HepG2 (cell line): ENCODE results near the gene ZAR1L. TPM values are rescaled to one million over a fixed set of nuclear protein-coding genes. Genes with fewer than 3 reads are reported as not detected.

Source experiments
- EP300 ChIP-seq, 3 experiments: sonication (generic) in 1 of 3; formaldehyde crosslinking in 1 of 3; IDR thresholded peaks; 2 replicates each; pipeline versions ENCODE4 v1.5.1 to v1.6.1; 2011 to 2020; ENCODE audit warnings: low read depth in 2 of 3, low read length in 2 of 3, borderline replicate concordance in 1 of 3, improper control_type of control experiment in 1 of 3, mild to moderate bottlenecking in 1 of 3, missing genetic modification reagents in 1 of 3, moderate library complexity in 1 of 3
- HBP1 ChIP-seq: IDR thresholded peaks from 2 replicates; pipeline ENCODE4 v1.6.1; 2016; ENCODE audit warnings: low read depth, control low read depth
- MEIS1 ChIP-seq: sonication (generic); formaldehyde crosslinking; IDR thresholded peaks from 2 replicates; pipeline ENCODE4 v1.9.0; 2021; ENCODE audit warnings: mild to moderate bottlenecking, missing genetic modification reagents, moderate library complexity, borderline replicate concordance
- NCOR1 ChIP-seq: fragments of 200-600 bp; sonication (generic); IDR thresholded peaks from 2 replicates; pipeline ENCODE4 v1.7.0; 2017; ENCODE audit warnings: antibody characterized with exemption, low read length, borderline replicate concordance
- PAXIP1 ChIP-seq: sonication (generic); formaldehyde crosslinking; conservative IDR thresholded peaks from 2 replicates; pipeline ENCODE4 v1.4.0; 2020; ENCODE audit warnings: mild to moderate bottlenecking, missing genetic modification reagents, moderate library complexity
- PRPF4 ChIP-seq: fragments of 200-400 bp; formaldehyde crosslinking; IDR thresholded peaks from 2 replicates; pipeline ENCODE4 v1.6.1; 2016; ENCODE audit warnings: low read length, low read depth; ENCODE audit not compliant: poor library complexity, severe bottlenecking
- REXO4 ChIP-seq: sonication (generic); formaldehyde crosslinking; IDR thresholded peaks from 2 replicates; pipeline ENCODE4 v1.8.0; 2022; ENCODE audit warnings: missing genetic modification reagents, mild to moderate bottlenecking, borderline replicate concordance
- XBP1 ChIP-seq: sonication (generic); formaldehyde crosslinking; IDR thresholded peaks from 2 replicates; pipeline ENCODE4 v1.5.0; 2020; ENCODE audit warnings: missing genetic modification reagents
- ZNF20 ChIP-seq: sonication (generic); formaldehyde crosslinking; IDR thresholded peaks from 2 replicates; pipeline ENCODE4 v1.4.0; 2020; ENCODE audit warnings: mild to moderate bottlenecking, moderate library complexity, missing genetic modification reagents
- ZNF564 ChIP-seq: sonication (generic); formaldehyde crosslinking; IDR thresholded peaks from 2 replicates; pipeline ENCODE4 v1.8.1; 2023; ENCODE audit warnings: mild to moderate bottlenecking, missing genetic modification reagents
- ZNF660 ChIP-seq: sonication (generic); formaldehyde crosslinking; IDR thresholded peaks from 2 replicates; pipeline ENCODE4 v1.5.1; 2020; ENCODE audit warnings: mild to moderate bottlenecking, low read depth, missing genetic modification reagents, borderline replicate concordance
- ZSCAN12 ChIP-seq: sonication (generic); formaldehyde crosslinking; IDR thresholded peaks from 2 replicates; pipeline ENCODE4 v1.9.0; 2021; ENCODE audit warnings: mild to moderate bottlenecking, missing genetic modification reagents
- polyA plus RNA-seq, 8 experiments: library from polyadenylated mRNA; depleted of rRNA in 3 of 8; stranded (reverse) in 7 of 8; unstranded in 1 of 8; fragments of >200 nt; fragmentation: Illumina TruSeq in 4 of 8; extraction: Trizol in 4 of 8; gene quantifications; 2 replicates each; pipeline versions ENCODE4 v1.2.1 to v1.2.3, GENCODE V29; 2011 to 2016; ENCODE audit warnings: low read depth in 4 of 8, missing spikeins in 1 of 8, mixed read lengths in 1 of 8; ENCODE audit not compliant: insufficient read depth in 1 of 8
- total RNA-seq, 5 experiments: library from RNA; depleted of rRNA; stranded (reverse); fragments of >200 nt; fragmentation: Illumina TruSeq; extraction: Trizol; gene quantifications; 2 replicates each; pipeline ENCODE4 v1.2.3, GENCODE V29; 2016; ENCODE audit warnings: low read depth in 1 of 5
- TF ChIP-seq, protein P1 (sequence below): sonication (generic); formaldehyde crosslinking; IDR thresholded peaks from 2 replicates; pipeline ENCODE4 v1.4.0; 2020; ENCODE audit warnings: missing genetic modification reagents, borderline replicate concordance
- TF ChIP-seq, protein P2 (sequence below), 2 experiments: fragments of 450-650 bp in 1 of 2; sonication (generic) in 1 of 2; formaldehyde crosslinking; IDR thresholded peaks; 2 replicates each; pipeline versions ENCODE4 v1.5.0 to v1.8.0; 2020 to 2022; ENCODE audit warnings: mild to moderate bottlenecking in 1 of 2, missing genetic modification reagents in 1 of 2
- TF ChIP-seq, protein P3 (sequence below): sonication (generic); formaldehyde crosslinking; IDR thresholded peaks from 2 replicates; pipeline ENCODE4 v1.4.0; 2020; ENCODE audit warnings: missing genetic modification reagents

The ZAR1L gene
- total and polyA plus RNA-seq, 2 of the 13 experiments (the other 11 are each of a cell fraction or from before 2014, with no cell fraction given) = 0.09 TPM; not detected in 1

- TF ChIP-seq PAXIP1 (CRISPR knock-in tag) (peak; percentile 97), REXO4 (CRISPR knock-in tag) (no peak), ZNF660 (CRISPR knock-in tag) (no peak), ZNF564 (CRISPR knock-in tag) (no peak), EP300 (IDR thresholded peaks at IDR 0.05; ENCODE audit: low read depth in 2 of 2, low read length in 2 of 2) (peak; percentile 74 to 94; a peak in 3 of 4 replicates), EP300 (CRISPR knock-in tag; IDR thresholded peaks at IDR 0.05; ENCODE audit: borderline replicate concordance) (peak; percentile 88; the same call in 1 of the 2 replicates), NCOR1 (peak; percentile 63; the same call in 1 of the 2 replicates), HBP1 (0 out of 2 replicates have a peak, but pooled peaks have one; percentile 42), XBP1 (no peak), PRPF4 (no peak), MEIS1 (CRISPR knock-in tag) (no peak), ZNF20 (CRISPR knock-in tag) (no peak), ZSCAN12 (CRISPR knock-in tag) (no peak)
- TF ChIP-seq, protein P1, sequence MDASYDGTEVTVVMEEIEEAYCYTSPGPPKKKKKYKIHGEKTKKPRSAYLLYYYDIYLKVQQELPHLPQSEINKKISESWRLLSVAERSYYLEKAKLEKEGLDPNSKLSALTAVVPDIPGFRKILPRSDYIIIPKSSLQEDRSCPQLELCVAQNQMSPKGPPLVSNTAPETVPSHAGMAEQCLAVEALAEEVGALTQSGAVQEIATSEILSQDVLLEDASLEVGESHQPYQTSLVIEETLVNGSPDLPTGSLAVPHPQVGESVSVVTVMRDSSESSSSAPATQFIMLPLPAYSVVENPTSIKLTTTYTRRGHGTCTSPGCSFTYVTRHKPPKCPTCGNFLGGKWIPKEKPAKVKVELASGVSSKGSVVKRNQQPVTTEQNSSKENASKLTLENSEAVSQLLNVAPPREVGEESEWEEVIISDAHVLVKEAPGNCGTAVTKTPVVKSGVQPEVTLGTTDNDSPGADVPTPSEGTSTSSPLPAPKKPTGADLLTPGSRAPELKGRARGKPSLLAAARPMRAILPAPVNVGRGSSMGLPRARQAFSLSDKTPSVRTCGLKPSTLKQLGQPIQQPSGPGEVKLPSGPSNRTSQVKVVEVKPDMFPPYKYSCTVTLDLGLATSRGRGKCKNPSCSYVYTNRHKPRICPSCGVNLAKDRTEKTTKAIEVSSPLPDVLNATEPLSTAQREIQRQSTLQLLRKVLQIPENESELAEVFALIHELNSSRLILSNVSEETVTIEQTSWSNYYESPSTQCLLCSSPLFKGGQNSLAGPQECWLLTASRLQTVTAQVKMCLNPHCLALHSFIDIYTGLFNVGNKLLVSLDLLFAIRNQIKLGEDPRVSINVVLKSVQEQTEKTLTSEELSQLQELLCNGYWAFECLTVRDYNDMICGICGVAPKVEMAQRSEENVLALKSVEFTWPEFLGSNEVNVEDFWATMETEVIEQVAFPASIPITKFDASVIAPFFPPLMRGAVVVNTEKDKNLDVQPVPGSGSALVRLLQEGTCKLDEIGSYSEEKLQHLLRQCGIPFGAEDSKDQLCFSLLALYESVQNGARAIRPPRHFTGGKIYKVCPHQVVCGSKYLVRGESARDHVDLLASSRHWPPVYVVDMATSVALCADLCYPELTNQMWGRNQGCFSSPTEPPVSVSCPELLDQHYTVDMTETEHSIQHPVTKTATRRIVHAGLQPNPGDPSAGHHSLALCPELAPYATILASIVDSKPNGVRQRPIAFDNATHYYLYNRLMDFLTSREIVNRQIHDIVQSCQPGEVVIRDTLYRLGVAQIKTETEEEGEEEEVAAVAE = peak; percentile 43; the same call in 1 of the 2 replicates
- TF ChIP-seq, protein P2, sequence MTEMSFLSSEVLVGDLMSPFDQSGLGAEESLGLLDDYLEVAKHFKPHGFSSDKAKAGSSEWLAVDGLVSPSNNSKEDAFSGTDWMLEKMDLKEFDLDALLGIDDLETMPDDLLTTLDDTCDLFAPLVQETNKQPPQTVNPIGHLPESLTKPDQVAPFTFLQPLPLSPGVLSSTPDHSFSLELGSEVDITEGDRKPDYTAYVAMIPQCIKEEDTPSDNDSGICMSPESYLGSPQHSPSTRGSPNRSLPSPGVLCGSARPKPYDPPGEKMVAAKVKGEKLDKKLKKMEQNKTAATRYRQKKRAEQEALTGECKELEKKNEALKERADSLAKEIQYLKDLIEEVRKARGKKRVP (CRISPR knock-in tag; IDR thresholded peaks at IDR 0.05) = peak in 1 of 2 experiments; percentile 99; a peak in 2 of 4 replicates
- TF ChIP-seq, protein P3, sequence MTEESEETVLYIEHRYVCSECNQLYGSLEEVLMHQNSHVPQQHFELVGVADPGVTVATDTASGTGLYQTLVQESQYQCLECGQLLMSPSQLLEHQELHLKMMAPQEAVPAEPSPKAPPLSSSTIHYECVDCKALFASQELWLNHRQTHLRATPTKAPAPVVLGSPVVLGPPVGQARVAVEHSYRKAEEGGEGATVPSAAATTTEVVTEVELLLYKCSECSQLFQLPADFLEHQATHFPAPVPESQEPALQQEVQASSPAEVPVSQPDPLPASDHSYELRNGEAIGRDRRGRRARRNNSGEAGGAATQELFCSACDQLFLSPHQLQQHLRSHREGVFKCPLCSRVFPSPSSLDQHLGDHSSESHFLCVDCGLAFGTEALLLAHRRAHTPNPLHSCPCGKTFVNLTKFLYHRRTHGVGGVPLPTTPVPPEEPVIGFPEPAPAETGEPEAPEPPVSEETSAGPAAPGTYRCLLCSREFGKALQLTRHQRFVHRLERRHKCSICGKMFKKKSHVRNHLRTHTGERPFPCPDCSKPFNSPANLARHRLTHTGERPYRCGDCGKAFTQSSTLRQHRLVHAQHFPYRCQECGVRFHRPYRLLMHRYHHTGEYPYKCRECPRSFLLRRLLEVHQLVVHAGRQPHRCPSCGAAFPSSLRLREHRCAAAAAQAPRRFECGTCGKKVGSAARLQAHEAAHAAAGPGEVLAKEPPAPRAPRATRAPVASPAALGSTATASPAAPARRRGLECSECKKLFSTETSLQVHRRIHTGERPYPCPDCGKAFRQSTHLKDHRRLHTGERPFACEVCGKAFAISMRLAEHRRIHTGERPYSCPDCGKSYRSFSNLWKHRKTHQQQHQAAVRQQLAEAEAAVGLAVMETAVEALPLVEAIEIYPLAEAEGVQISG (CRISPR knock-in tag) = 0 out of 2 replicates have a peak, but pooled peaks have one; percentile 17
Measured at GRCh38 chr13:32255724-32256109, 59.4 kb downstream of the ZAR1L start (continued).
